Measurements from ENCODE around the gene DNAAF3. TPM values are rescaled to one million over a fixed set of nuclear protein-coding genes. Genes with fewer than 3 reads are reported as not detected.
"Not testable (repeated sequence)": the region's sequence is repeated elsewhere in the genome, so short reads cannot be mapped to it uniquely, and the experiment has no call there.

Gene DNAAF3
- total RNA-seq: 1.9 TPM

DNA sequence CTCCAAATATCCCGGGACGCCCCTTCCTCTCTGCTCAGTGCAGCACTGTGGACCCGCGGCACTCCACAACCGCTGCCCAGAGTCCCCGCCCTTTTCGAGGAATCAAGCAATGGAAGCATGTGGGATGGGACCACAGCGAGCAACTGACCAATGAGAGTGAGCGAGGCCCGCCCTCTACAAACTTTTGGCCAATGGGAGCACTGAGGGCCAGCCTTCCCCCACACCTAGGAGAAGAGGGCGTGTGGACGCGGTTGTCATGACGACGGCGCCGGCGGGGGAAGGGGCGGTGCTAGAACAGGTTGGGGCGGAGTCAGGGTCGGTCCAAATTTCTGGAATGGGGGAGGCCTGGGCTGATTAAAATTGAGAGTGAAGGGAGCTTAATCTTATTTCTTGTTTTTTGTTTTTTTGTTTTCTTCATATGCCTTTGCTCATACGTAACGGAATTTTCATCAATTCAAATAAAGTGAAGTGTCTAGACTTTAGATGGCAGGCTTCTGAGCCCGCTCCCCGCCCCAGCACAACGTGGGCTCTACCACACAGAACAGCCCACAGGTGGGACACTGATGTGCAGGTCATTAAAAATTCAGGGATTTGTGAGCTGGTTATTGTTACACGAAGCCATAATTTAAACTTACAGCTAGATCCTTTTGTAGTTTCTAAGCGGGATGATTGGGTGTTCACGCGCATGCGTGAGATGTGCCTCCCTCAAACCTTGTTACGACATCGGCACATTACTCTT lies at the start of gene DNAAF3:
Gene DNAAF3, minus strand, starts transcription at position 84 of the 739 bp plus-strand sequence. CDS start 200 bp downstream, outside the sequence.
- peak; percentile 99 for ATAC-seq

DNA sequence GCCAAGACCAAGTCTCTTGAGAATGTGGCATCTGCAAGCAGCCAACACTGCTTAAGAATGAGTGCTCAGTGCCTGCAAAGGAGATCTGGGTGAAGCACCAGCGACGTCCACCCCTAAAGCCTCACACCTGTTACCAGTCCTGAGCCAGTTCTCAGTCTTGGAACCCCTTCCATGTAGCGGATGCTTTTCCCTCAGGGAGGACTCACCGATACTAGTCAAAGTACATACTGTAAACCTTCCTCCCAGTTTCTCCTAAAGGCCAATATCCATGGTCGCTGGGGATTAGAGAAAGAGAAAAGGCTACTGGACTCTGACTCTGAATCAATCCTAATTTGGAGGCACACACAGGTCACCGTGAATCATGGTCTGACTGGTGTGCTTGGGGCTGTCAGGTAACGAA lies 47.1 kb upstream of the DNAAF3 start:
- ATAC-seq: no peak

DNA sequence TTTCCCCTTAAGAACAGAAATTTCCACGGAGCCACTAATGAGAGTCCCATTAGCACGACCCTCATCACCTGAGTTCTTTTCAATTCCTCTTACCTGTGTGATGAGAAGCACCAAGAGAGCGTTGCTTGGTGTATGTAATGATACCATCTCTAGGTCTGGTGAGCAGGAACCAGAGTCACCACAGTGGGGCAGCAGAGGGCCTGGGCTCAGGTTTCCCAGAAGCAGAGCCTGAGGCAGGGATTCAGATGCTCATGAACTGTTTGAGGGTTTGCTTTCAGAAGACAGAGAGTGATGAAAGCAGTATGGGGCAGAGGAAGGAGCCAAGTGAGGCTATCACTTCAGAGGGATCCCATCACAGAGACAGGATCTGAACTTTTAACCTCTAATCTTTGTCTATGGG lies 46.0 kb upstream of the DNAAF3 start:
- no peak for ATAC-seq

DNA sequence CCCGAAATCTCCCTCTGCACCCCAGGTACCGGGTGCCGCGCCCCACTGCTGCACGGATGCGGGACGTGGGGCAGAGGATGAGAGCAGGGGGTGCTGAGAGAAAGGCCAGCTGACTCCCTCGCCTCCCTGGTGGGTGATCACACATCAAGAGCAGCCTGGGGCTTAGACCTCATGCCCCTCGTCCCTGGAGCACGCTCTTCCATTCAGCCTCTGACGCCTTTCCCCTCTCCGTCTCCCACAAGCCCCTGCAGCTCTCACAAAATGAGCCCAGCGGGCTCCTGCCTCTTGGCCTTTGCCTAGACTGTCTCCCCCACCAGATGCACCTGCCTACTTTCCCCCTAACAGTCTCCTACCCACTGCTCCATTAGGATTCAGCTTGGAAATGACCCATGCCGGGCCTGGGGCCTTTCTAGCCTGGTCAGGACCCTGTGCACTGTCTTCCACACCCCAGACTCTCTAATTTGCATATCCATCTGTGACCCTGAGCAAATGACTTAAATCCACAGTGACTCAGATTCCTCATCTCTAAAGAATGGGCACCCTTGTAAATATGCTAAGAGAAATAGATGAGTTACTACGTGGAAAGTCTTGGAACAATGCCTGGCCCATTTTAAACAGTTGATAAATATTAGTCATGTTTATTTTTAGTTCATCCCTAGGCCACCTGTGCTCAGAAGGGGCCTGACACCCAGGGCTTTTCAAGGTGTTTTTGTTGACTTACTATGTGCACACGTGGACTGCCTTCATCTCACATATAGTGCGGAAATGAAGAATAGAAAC lies 43.5 kb upstream of the DNAAF3 start:
- peak; percentile 79 for ATAC-seq

DNA sequence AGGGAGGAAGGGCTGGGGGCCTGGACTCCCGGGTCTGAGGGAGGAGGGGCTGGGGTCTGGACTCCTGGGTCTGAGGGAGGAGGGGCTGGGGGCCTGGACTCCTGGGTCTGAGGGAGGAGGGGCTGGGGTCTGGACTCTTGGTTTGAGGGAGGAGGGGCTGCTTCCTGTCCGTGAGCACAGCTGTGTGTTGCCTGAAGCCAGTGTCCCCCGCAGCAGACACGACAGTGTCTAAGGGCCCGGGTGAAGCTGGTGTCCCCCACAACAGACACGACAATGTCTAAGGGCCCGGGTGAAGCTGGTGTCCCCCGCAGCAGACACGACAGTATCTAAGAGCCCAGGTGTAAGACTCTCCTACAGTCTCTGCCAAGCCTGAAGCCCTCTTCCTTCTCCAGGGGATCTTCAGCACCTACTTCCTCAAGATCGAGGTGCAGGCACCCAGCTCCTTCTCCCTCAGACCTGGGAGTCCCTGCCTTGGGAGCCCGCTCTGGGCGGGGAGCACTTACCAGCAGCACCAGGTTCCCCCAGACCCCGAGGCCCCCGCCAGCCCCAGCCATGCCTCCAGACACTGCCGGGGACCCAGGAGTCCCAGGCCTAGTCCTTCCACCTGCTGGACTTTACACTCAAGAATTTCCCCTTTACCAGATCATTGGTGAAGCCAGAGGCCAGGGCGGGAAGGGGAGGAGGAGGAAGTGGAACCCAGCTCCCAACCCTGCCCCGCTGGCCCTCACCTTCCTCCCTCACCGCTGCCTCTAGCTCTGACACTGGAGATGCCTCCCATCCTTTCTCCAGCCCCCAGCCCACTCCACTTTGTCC lies 42.7 kb upstream of the DNAAF3 start, which contains the start of gene PTPRH:
Gene PTPRH, minus strand, starts transcription at position 622 of the 813 bp plus-strand sequence. Its CDS starts 68 bp downstream, at position 554.
- peak; percentile 56 for ATAC-seq

DNA sequence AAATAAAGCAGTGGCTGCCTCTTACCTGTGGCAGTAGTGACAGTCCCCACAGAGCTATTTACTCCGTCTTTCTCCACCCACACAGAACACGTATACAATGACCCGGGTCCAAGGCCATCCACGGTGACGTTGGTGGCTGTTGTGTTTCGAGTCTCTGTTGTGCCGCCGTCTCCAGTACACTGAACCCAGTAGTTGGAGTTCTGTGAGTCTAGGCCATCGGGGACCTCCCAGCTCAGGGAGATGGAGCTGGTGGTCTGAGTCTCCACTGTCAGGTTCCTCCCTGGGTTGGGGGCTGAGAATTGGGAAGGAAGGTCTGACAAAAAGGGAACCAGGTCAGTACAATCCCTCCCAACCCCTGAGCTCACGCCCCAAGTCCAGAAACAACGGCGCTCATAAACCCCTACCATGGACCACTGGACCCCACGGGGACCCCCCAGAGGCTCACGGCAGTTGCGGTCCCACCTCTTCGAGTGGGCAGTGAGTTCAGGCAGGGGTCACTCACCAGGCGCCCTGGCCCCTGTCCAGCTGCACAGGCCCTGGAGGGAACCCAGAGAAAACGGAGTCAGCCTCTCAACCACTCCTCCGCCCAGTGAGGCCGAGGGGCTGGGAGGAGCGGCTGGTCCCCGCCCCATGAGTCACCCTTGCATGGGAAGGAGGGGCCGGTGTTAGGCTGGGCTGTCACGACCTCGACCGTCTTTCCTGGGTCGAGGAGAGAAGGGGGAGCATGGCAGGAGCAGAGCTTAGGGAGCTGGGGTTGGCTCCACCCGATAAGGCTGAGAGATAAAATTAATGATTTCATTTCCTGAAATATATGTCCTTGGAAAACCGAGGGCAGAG lies 40.5 kb upstream of the DNAAF3 start:
- ATAC-seq: peak; percentile 91

DNA sequence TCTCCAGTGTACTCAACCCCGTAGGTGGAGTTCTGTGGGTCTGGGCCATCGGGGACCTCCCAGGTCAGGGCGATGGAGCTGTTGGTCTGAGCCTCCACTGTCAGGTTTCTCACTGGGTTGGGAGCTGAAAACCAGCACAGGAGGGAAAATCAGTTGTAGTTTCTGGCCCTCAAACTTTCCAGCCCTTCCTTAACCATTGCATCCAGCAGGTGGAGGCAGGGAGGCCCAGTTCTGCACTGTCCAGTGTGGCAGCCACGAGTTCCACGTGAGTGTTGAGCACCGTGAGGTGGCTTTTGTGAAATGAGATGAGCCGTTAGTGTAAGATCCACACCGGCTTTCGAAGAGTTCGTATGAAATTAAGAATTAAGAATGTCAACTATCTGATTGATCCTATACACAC lies 35.8 kb upstream of the DNAAF3 start:
- not testable (repeated sequence) for ATAC-seq

DNA sequence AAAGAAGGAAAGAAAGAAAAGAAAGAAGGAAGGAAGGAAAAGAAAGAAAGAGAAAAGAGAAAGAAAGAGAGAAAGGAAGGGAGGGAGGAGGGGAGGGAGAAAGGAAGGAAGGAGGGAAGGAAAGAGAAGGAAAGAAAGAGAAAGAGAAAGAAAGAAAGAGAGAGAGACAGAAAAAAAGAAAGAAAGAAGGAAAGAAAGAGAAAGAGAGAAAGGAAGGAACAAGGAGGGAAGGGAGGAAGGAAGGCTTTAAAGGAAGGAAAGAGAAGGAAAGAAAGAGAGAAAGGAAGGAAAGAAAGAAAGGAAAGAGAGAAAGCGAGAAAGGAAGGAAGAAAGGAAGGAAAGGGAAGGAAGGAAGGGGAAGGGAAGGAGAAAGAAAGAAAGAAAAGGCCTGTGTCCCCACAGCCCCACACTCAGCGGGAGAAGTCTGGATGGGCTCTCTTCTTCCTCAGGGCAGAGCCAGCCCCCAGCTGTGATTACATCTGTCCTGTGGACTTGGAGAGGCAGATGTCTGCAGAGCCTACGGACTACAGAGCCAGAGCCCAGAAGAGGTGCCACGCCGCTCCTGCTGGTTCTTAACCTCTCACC lies 33.3 kb upstream of the DNAAF3 start:
- no peak for ATAC-seq

DNA sequence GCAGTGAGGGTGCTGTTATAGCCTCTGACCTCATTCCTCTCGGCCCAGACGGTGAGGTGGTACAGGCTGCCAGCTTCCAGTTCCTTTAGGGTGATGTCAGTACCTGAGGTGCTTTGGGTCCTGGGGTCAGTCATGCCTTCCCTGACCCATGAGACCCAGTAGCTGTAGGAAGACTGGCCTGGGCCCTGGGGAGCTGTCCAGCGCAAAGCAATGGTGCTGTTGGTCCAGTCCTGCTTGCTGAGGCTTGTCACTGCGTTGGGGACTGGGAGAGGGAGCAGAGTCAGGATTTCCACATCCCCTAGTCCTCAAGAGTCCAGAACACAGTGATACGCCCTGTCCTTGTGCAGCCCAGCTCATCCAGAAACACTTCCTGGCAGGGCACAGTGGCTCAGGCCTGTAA lies 32.2 kb upstream of the DNAAF3 start:
- ATAC-seq: no peak

DNA sequence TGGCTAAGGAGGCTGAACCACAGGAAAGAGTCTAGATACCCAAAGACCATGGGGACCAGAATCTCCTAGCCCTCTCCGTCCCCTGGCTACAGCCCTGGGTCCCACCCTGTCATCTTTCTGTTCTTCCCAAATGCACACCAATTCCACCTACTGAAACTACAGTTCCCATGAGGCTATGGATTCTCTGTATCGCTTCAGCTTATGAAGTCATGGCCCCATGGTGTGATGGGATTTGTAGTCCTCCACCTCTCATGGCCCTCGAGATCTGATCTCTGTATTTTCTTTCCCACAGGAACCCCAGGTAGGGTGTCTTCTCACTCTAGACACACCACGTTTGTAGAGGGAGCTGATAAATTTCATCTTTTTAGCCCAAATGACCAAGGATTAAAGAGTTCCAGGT lies 31.1 kb upstream of the DNAAF3 start:
- no peak for ATAC-seq

DNA sequence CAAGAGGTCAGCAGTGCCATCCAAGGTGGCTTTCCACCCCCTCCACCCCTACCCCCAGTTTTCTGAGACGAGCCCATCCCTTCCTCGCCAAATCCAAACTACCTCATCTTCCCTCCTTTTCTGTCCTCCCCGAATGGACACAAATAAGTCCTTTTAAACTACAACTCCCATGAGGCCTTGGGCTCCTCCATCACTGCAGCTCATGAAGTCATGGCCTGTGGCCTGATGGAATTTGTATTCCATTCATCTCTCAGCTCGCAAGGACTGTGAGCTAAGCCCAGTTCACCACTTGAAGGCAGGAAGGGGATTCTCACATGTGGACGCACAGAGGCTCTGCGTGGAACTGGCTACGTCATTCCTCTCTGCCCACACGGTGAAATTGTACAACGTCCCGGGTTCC lies 30.4 kb upstream of the DNAAF3 start:
- ATAC-seq: no peak

DNA sequence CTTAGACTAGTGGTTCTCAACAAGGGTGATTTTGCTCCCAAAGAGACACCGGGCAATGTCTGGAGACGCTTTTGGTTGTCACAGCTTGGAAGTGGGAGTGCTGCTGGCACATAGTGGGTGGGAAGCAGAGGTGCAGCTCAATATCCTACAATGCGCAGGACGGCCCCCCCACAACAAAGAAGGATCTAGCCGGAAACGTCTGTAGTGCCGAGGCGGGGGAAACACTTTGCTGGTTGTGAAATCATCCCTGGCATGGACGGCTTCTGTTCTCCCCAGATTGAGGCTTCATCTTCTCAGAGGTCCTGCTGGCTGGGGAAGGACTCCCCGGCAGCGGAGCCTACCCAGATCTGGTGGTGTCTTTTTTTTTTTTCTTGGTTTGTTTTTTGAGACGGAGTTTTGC lies 27.1 kb upstream of the DNAAF3 start:
- no peak for ATAC-seq

DNA sequence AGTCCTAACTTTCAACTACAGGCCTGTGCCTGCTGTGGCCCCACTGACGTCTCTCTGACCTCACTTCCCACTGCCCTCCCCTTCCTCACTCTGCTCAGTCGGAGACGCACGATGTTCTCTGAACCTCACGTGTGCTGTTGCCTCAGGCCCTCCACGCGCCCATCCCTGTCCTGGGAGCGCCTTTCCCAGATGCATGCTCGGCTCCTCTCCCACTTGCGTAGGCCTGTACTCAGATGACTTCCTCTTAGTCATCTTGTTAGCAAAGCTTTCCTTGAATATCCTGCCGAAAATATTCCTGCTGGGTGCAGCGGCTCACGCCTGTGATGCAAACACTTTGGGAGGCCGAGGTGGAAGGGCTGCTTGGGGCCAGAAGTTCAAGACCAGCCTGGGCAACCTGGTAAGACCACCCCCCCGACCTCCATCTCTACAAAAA lies 23.0 kb upstream of the DNAAF3 start:
- ATAC-seq: peak; percentile 99

DNA sequence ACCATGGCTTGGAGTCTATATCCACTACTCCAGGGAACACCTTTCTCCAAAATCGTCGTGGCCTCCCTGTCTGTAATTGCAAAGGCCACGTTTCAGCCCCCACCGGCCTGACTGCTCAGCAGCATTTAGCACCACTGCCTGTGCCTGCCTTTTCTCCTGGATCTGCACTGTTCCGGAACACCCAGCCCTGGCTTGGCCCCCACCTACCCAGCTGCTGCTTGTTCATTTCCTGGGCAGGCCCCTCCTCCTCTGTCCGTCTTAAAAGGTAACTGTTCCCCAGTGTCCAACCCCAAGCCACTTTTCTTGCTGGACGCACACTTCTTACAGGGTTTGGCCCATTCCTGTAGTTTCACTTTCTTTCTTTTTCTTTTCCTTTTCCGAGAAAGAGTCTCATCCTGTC lies 22.2 kb upstream of the DNAAF3 start:
- ATAC-seq: peak; percentile 8

DNA sequence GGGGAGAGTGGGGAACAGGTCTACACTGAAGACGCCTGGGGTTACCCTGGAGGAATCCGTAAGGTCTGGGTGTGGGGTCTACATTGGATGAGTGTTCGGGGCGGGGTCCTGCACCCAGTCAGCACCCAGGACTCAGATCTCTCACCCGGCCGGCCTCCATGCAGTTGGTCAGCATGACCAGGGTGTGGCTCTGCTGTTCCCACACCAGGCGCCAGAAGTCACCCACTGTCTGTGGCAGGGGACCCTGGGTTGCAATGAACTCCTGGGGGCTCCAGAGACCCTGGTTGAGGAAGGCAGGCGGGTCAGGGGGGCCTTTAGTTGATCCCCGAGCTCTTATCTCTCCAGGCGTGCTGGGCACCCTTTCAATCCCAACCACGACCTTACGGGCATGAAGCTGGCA lies 19.7 kb upstream of the DNAAF3 start:
- ATAC-seq: no peak

DNA sequence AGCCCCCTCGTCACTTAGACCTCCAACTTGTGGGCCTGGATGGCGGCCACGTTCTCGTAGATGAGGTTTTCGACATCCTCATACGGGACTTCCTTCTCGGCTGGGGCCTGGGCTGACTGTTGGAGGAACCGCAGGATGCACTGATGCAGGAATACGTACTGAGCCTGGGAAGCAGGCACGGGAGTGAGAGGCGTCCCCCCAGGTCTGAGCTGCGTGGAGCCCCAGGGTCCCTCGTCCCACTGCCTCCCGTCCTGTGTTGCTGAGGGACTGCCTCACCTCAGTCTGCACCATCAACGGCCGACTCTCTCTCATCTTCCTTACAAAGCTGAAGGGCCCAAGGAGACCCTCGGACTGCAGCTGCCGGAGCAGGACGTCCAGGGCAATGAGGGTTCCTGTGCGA lies 15.3 kb upstream of the DNAAF3 start:
- ATAC-seq: no peak

DNA sequence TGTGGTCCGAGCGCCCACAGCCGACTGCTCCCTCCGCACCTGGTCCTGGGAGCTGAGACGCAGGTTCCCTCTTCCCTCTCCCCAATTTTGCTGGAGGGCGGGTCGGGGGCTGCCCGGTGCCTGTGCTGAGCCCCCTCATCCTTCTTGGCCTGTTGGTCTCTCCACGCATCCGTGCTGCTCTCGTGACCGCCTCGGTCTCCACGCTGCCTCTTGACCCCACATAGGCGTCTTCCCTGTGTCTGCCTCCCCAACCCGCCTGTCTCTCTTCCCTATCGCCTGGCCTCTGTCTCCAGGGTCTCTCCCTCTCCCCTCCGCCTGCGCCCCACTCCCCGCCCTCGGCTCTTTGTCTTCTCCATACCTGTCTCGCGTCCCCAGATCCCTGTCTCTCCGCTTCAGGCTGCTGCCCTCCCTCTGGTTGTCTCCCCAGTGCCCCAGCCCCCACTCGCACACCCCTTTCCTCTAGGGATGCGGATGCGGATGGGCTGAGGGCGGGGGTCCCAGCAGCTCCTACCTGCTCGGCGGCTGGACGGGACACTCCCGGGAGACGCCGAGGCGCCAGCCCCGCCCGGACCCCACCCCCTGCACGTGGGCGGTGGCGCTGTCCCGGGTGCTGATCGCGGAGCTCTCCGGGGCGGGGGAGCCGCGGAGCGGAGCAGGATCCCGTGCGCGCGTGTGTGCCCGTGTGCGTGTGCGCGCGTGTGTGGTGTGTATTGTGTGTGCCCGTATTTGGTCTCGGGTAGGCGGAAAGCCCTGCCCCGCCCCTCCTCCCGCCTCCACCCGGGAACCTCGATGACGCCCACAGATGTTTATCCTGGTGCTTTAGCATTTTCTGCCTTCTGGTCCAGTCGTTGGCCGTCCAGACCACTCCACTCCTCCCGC lies 13.4 kb upstream of the DNAAF3 start, which contains the start of gene SYT5:
Gene SYT5, minus strand, starts transcription at position 684 of the 879 bp plus-strand sequence. CDS start 1,248 bp downstream, outside the sequence.
- ATAC-seq: peak; percentile 77

DNA sequence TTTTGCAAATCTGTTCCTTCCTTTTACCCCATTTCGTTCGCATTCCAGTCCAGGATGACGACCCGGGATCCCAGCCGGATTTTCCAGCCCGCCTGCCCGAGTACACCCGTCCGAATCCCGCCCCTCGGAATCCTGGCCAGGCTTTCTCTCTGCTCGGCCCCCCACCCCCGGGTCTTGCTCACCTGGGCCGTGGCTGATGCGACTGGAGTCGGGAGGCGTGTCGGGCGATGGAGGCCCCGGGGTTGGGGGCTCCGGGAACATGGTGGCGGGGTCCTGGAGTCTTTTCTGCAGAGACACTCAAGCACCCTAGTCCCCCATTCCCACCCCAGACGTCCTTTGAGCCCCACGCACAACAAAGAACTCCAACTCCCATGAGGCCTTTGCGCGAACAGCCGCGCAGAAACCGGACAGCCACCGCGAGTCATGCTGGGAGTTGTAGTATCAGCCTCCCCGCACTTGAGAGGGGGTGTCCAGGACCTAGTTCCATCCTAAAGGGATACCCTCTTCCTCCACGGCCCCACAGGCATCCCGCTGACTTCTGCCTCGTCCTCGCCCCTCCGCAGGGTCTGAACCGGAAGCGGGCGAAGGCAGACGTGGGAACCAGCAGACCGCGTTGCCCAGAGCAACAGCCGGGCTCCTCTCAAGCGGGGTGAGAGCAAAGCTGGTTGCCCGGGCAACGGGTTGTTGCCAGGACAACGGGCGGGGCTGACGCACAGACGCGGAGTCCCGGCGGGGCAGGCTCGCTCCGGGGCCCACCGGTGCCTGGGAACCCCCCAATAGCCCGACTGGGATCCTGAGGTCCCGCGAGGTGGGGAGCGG lies 12.6 kb upstream of the DNAAF3 start:
- peak; percentile 44 for ATAC-seq

DNA sequence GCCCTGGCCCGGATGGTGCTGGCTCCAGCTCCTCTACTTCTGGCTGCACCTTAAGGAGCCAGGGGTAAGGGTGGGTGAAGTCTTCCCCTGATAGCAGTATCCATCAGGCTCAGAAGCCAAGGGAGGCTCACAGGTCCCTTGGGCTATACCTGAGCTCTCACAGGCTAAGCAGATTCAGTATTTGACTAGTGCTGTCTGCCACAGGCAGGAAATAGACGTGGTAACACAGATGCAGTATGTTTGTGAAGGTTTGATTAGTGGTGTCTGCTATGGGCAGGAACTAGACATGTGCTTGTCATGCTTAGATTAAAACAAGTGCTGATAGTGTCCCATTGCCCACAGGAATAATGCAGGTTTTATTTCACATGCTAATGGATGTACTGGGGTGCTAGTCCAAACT lies 9.7 kb upstream of the DNAAF3 start:
- ATAC-seq: no peak

All from esophagus mucosa (tissue), 1 donor.